Measurements from ENCODE around the gene GRPEL1. TPM values are rescaled to one million over a fixed set of nuclear protein-coding genes. Genes with fewer than 3 reads are reported as not detected.

The GRPEL1 gene
- total RNA-seq, 1 donor from 2014 or later, result 31.5 TPM

DNA sequence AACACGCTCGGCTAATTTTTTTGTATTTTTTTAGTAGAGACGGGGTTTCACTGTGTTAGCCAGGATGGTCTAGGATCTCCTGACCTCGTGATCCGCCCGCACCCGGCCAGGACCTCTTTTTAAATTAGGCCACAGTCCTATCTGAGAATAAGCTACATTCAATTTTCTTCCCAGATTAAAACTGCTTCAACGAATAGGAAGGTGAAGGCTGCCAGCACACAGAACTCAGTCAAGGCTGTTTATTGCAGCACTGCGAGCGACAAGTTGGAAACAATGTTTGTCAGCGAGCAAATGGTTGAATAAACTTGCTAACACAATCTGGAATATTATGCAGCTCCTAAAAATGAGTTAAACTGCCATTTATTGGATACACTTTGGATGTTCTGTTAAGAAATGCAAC lies 1.9 kb downstream of the GRPEL1 start:
- TF ChIP-seq, protein P1, sequence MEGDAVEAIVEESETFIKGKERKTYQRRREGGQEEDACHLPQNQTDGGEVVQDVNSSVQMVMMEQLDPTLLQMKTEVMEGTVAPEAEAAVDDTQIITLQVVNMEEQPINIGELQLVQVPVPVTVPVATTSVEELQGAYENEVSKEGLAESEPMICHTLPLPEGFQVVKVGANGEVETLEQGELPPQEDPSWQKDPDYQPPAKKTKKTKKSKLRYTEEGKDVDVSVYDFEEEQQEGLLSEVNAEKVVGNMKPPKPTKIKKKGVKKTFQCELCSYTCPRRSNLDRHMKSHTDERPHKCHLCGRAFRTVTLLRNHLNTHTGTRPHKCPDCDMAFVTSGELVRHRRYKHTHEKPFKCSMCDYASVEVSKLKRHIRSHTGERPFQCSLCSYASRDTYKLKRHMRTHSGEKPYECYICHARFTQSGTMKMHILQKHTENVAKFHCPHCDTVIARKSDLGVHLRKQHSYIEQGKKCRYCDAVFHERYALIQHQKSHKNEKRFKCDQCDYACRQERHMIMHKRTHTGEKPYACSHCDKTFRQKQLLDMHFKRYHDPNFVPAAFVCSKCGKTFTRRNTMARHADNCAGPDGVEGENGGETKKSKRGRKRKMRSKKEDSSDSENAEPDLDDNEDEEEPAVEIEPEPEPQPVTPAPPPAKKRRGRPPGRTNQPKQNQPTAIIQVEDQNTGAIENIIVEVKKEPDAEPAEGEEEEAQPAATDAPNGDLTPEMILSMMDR (IDR thresholded peaks at IDR 0.05; ENCODE audit: insufficient read depth, low read length, poor library complexity, severe bottlenecking), result no peak
- H3K4me3 ChIP-seq (ENCODE audit: low read depth, low read length), result no peak overlapping the region
- DNase-seq (ENCODE audit: low read depth), result no peak
- peaks cover 3% of the 10 kb centered on the region for H3K36me3 ChIP-seq (ENCODE audit: control insufficient read depth, insufficient read depth, low read length)
- H3K27me3 ChIP-seq (ENCODE audit: control insufficient read depth, insufficient read depth, low read length), result no peaks in the 10 kb centered on the region

DNA sequence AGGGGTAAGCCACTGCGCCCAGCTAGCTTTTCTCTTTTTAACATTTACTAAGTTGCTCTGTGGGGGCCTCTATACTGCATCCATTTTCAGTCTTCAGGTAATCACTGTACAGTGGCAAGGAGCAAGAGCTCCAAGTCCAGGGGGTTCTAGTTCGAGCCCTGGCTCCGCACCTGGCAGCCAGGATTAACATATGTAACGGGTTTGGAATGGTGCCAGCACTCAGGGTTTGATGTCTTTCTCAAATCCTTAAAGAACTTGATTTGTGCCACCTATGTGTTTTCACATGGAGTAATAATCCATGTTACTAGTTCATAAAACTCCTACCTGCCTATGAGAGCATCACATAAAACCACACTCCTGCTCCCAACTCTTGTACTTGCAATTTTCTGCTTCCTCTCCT lies 4.5 kb downstream of the GRPEL1 start:
- TF ChIP-seq, protein P1 (IDR thresholded peaks at IDR 0.05; ENCODE audit: insufficient read depth, low read length, poor library complexity, severe bottlenecking), result no peak
- Histone ChIP-seq H3K4me3 (ENCODE audit: low read depth, low read length) (no peak overlapping the region), H3K27me3 (ENCODE audit: control insufficient read depth, insufficient read depth, low read length) (no peaks in the 10 kb centered on the region), H3K36me3 (ENCODE audit: control insufficient read depth, insufficient read depth, low read length) (peaks cover 4% of the 10 kb centered on the region)
- DNase-seq (ENCODE audit: low read depth), result no peak

GRCh38 chr4:7062816-7063215 lies 5.0 kb downstream of the GRPEL1 start:
- no peak for DNase-seq (ENCODE audit: low read depth)
- peaks cover 4% of the 10 kb centered on the region for H3K36me3 ChIP-seq (ENCODE audit: control insufficient read depth, insufficient read depth, low read length)
- TF ChIP-seq, protein P1 (IDR thresholded peaks at IDR 0.05; ENCODE audit: insufficient read depth, low read length, poor library complexity, severe bottlenecking), result no peak
- no peak overlapping the region for H3K4me3 ChIP-seq (ENCODE audit: low read depth, low read length)
- H3K27me3 ChIP-seq (ENCODE audit: control insufficient read depth, insufficient read depth, low read length), result no peaks in the 10 kb centered on the region

DNA sequence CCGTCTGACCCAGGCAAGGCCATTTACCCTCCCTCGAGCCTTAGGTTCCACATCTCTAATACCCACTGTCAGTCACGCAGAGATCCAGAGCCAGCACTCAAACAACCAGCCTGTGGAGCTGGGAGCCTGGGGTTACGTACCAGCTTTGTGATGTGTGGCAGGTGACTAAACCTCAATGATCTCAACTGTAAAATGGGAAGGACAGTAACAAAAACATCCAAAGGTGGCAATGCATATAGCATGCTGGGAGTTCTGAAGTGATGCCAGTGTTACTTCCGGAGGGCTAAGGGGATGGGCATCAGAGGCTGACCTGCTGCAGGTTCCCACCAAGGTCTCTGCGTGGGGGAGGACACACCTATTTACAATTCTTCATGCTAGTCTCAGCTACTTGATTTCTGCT lies 6.0 kb downstream of the GRPEL1 start:
- Histone ChIP-seq H3K27me3 (ENCODE audit: control insufficient read depth, insufficient read depth, low read length) (no peaks in the 10 kb centered on the region), H3K4me3 (ENCODE audit: low read depth, low read length) (no peak overlapping the region), H3K36me3 (ENCODE audit: control insufficient read depth, insufficient read depth, low read length) (peaks cover 4% of the 10 kb centered on the region)
- DNase-seq (ENCODE audit: low read depth), result no peak
- TF ChIP-seq, protein P1 (IDR thresholded peaks at IDR 0.05; ENCODE audit: insufficient read depth, low read length, poor library complexity, severe bottlenecking), result no peak

- no peak for DNase-seq (ENCODE audit: low read depth)
- no peak overlapping the region for H3K4me3 ChIP-seq (ENCODE audit: low read depth, low read length)
- H3K36me3 ChIP-seq (ENCODE audit: control insufficient read depth, insufficient read depth, low read length), result peaks cover 4% of the 10 kb centered on the region
- TF ChIP-seq, protein P1 (IDR thresholded peaks at IDR 0.05; ENCODE audit: insufficient read depth, low read length, poor library complexity, severe bottlenecking), result no peak
- no peaks in the 10 kb centered on the region for H3K27me3 ChIP-seq (ENCODE audit: control insufficient read depth, insufficient read depth, low read length)
Measured at GRCh38 chr4:7060346-7061150, 7.3 kb downstream of the GRPEL1 start.

GRCh38 chr4:7059662-7060061 lies 8.2 kb downstream of the GRPEL1 start:
- no peak for DNase-seq (ENCODE audit: low read depth)
- TF ChIP-seq, protein P1 (IDR thresholded peaks at IDR 0.05; ENCODE audit: insufficient read depth, low read length, poor library complexity, severe bottlenecking), result no peak
- peaks cover 6% of the 10 kb centered on the region for H3K36me3 ChIP-seq (ENCODE audit: control insufficient read depth, insufficient read depth, low read length)
- no peaks in the 10 kb centered on the region for H3K27me3 ChIP-seq (ENCODE audit: control insufficient read depth, insufficient read depth, low read length)
- no peak overlapping the region for H3K4me3 ChIP-seq (ENCODE audit: low read depth, low read length)

Data from kidney epithelial cell (primary cell).